Mammary epithelial cell (primary cell): ENCODE data around the gene PYGB.

ENCODE experiments used
- CTCF ChIP-seq, 2 donors: IDR thresholded peaks in 1 of 2; conservative IDR thresholded peaks in 1 of 2; 2 replicates each; pipeline ENCODE4 v1.5.1; 2011 to 2012; ENCODE audit warnings: inconsistent platforms in 2 of 2, low read length in 2 of 2, mild to moderate bottlenecking in 2 of 2, control low read depth in 1 of 2, low read depth in 1 of 2; ENCODE audit not compliant: insufficient read depth in 1 of 2; ENCODE audit errors: extremely low read depth in 1 of 2
- EZH2 ChIP-seq: IDR thresholded peaks from 2 replicates; pipeline ENCODE4 v1.6.1; 2012; ENCODE audit warnings: low read length, inconsistent platforms, borderline replicate concordance

- TF ChIP-seq CTCF (conservative IDR thresholded peaks at IDR 0.05 in 1 of 2, IDR thresholded peaks at IDR 0.05 in 1 of 2; ENCODE audit: extremely low read depth in 1 of 2, insufficient read depth in 1 of 2, low read depth in 1 of 2, low read length in 2 of 2) (no peak), EZH2 (no peak)
Measured at GRCh38 chr20:25204550-25205276, 43.2 kb upstream of the PYGB start.
